GM12891 (cell line): ENCODE measurements around the gene CNOT6L.

Experiments
- PAX5 ChIP-seq: IDR thresholded peaks from 2 replicates; pipeline ENCODE4 v1.6.1; 2011; ENCODE audit warnings: low read length, moderate library complexity, mild to moderate bottlenecking; ENCODE audit not compliant: insufficient read depth, severe bottlenecking
- POLR2A ChIP-seq: IDR thresholded peaks from 2 replicates; pipeline ENCODE4 v1.6.1; 2011; ENCODE audit warnings: low read depth, low read length, control low read depth
- POLR2AphosphoS5 ChIP-seq: IDR thresholded peaks from 2 replicates; pipeline ENCODE4 v1.6.1; 2011; ENCODE audit warnings: low read depth, low read length, control low read depth
- SPI1 ChIP-seq: IDR thresholded peaks from 2 replicates; pipeline ENCODE4 v1.6.1; 2011; ENCODE audit warnings: low read depth, low read length, control low read depth
- TAF1 ChIP-seq: IDR thresholded peaks from 2 replicates; pipeline ENCODE4 v1.6.1; 2011; ENCODE audit warnings: low read depth, low read length, control low read depth

- TF ChIP-seq POLR2A: no peak
- no peak for TF ChIP-seq TAF1
- TF ChIP-seq SPI1: no peak
- TF ChIP-seq PAX5: no peak
- no peak for TF ChIP-seq POLR2AphosphoS5
Observed at GRCh38 chr4:77740480-77740879, 78.7 kb downstream of the CNOT6L start.
